ENCODE data around the gene SAMD13.

The SAMD13 gene, protein sequence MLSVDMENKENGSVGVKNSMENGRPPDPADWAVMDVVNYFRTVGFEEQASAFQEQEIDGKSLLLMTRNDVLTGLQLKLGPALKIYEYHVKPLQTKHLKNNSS

DNA sequence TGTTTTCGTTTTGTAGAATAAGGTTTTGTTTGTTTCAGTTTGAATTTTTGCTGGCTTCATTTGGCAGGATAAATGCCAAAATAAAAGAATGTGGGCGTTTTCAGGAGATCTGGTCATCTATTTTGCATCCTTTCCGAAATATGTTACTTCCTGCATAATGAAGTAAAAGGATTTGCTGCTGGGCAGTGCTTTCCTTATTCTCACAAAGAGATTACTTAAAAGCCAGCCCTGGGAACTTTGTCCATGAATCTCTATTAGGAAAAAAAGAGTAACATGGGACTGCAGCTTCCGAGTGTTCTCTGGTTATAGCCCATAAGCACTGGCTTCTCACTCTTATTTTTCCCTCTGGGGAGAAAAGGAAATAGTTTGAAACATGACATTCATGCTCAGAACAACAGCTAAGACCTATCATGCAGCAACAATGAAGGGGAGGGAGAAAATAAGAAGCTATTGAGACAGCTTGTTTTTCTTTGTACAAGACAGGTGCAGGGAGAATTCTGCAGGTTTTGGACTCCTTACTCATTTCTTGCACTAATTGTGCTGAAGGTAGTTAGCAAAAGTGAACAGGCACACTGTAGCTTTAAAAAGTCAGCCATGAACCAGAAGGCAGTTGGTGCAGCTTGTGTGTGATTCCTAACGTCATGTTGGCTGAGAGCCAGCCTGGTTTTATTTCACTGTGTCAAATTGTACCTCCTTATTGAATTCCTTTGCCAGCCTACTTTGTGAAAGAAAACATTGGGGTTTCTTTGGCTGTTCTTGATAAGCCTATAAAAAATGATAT lies at the start of gene SAMD13:
Gene SAMD13, plus strand, starts transcription at position 705 of the 781 bp plus-strand sequence. CDS start 1,527 bp downstream, outside the sequence.
- Mint-ChIP-seq H3K4me1 (peaks cover 50% of the 10 kb centered on the region), H3K36me3 (ENCODE audit: low read depth) (no peaks in the 10 kb centered on the region), H3K9me3 (no peaks in the 10 kb centered on the region), H3K4me3 (peak within 1 kb of the TSS; percentile 72), H3K27ac (peak within 1 kb of the TSS; percentile 49), H3K27me3 (peaks cover 4% of the 10 kb centered on the region)
- DNase-seq (peak; percentile 41), ATAC-seq (no peak)

- H3K4me1 Mint-ChIP-seq: no peaks in the 10 kb centered on the region
- no peak overlapping the region for H3K4me3 Mint-ChIP-seq
- no peak overlapping the region for H3K27ac Mint-ChIP-seq
- H3K36me3 Mint-ChIP-seq (ENCODE audit: low read depth): no peaks in the 10 kb centered on the region
- ATAC-seq (no peak), DNase-seq (no peak)
- H3K27me3 Mint-ChIP-seq: no peaks in the 10 kb centered on the region
- peaks cover 14% of the 10 kb centered on the region for H3K9me3 Mint-ChIP-seq
Observed at GRCh38 chr1:84253036-84253435, 48.5 kb upstream of the SAMD13 start.

DNA sequence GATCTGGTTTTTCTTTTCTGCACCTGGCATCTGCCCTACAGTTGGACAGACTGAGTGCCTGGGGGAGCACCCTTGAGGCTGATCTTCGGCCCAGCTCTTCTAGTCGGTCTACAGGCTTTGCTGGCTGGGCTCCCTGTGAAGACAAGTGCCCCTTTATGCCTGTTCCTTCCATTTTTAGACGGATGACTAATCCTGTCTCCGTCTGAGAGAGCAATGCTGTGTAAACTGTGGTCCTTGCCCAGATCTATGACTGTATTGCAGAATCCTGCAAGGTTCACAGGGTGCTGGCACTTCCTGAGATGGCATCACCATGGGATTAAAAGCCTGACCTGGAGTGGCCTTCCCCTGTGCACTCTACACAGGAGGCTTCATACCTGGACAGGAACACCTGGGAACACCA lies 47.6 kb upstream of the SAMD13 start:
- Mint-ChIP-seq H3K36me3 (ENCODE audit: low read depth) (no peaks in the 10 kb centered on the region), H3K9me3 (peaks cover 14% of the 10 kb centered on the region), H3K27me3 (no peaks in the 10 kb centered on the region), H3K4me1 (no peaks in the 10 kb centered on the region), H3K27ac (no peak overlapping the region), H3K4me3 (no peak overlapping the region)
- ATAC-seq (no peak), DNase-seq (no peak)

DNA sequence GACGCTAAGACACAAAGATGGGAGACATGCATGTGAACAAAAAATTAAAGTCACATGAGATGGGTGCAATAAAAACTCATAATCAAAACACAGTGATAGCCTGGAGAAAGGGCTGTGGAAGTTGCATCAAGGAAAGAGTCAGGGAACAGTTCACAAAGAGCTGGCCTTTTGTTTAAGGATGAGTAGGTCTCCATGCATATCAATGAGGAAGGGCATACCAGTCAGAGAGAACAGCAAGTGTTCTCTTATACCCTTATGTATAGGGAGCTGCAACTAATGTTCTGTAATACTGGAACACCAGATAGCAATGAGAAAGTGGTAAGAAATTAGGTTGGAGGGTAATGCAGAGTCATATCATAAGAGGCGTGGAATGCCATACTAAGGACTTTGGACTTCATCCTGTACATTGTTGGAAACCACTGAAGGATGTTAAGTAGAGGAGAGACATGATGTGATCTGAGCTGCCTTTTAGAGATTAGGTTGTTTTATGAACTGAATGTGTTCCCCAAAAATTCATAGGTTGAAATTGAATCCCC lies 46.7 kb upstream of the SAMD13 start:
- ATAC-seq (no peak), DNase-seq (no peak)
- Mint-ChIP-seq H3K9me3 (peaks cover 8% of the 10 kb centered on the region), H3K36me3 (ENCODE audit: low read depth) (no peaks in the 10 kb centered on the region), H3K4me3 (no peak overlapping the region), H3K27ac (no peak overlapping the region), H3K27me3 (no peaks in the 10 kb centered on the region), H3K4me1 (no peaks in the 10 kb centered on the region)

DNA sequence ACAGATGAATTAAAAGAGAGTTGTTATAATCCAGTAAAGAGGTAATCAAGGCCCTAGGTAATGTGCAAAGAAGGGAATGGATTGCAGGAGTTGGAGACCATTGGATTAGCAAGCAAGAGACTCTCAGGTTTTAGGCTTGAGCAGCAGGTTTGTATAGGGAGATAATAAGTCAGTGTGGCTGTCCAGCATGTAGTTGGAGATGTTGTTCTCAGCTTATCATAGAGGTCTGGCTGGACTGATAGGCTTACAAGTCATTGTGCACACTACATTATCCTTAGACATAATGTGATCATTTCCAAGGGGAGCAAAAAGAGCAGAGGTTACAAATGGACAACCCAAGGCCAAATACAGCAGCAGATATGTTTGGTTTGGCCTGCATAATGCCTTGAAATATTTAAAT lies 45.9 kb upstream of the SAMD13 start:
- no peak for DNase-seq
- Mint-ChIP-seq H3K9me3 (no peaks in the 10 kb centered on the region), H3K4me1 (no peaks in the 10 kb centered on the region), H3K27ac (no peak overlapping the region), H3K36me3 (ENCODE audit: low read depth) (no peaks in the 10 kb centered on the region), H3K27me3 (no peaks in the 10 kb centered on the region), H3K4me3 (no peak overlapping the region)
- ATAC-seq: no peak

DNA sequence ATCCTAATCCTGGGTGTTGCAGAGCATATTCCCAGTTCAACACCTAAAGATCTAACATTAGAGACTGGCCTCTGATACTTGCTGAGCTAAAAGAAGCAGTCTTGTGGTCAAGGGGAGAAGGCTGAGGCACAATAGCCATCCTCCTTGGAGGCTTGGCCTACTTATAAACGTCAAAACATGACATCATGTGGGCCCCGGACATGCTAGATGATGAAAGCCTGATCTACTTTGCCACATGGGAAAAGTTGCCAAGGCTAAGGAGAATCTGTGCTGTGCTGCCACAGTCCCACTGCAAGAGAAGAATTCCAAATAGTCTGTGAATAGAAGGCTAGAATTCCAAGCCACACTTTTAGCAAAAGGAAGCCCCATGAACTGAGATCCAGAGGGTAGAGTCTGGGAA lies 43.9 kb upstream of the SAMD13 start:
- no peak overlapping the region for H3K4me3 Mint-ChIP-seq
- no peak for ATAC-seq
- no peaks in the 10 kb centered on the region for H3K36me3 Mint-ChIP-seq (ENCODE audit: low read depth)
- H3K4me1 Mint-ChIP-seq: no peaks in the 10 kb centered on the region
- H3K9me3 Mint-ChIP-seq: no peaks in the 10 kb centered on the region
- no peaks in the 10 kb centered on the region for H3K27me3 Mint-ChIP-seq
- DNase-seq: no peak
- H3K27ac Mint-ChIP-seq: no peak overlapping the region

GRCh38 chr1:84259376-84259775 lies 42.1 kb upstream of the SAMD13 start:
- Mint-ChIP-seq H3K9me3 (no peaks in the 10 kb centered on the region), H3K27me3 (no peaks in the 10 kb centered on the region), H3K36me3 (ENCODE audit: low read depth) (no peaks in the 10 kb centered on the region), H3K4me3 (no peak overlapping the region), H3K4me1 (no peaks in the 10 kb centered on the region), H3K27ac (no peak overlapping the region)
- DNase-seq (no peak), ATAC-seq (no peak)

- DNase-seq (no peak), ATAC-seq (no peak)
- H3K27ac Mint-ChIP-seq: no peak overlapping the region
- no peaks in the 10 kb centered on the region for H3K9me3 Mint-ChIP-seq
- no peaks in the 10 kb centered on the region for H3K4me1 Mint-ChIP-seq
- no peaks in the 10 kb centered on the region for H3K36me3 Mint-ChIP-seq (ENCODE audit: low read depth)
- no peak overlapping the region for H3K4me3 Mint-ChIP-seq
- H3K27me3 Mint-ChIP-seq: no peaks in the 10 kb centered on the region
Observed at GRCh38 chr1:84259989-84260388, 41.5 kb upstream of the SAMD13 start.

- no peak for ATAC-seq
- H3K4me1 Mint-ChIP-seq: no peaks in the 10 kb centered on the region
Observed at GRCh38 chr1:84260852-84261518, 40.5 kb upstream of the SAMD13 start.

DNA sequence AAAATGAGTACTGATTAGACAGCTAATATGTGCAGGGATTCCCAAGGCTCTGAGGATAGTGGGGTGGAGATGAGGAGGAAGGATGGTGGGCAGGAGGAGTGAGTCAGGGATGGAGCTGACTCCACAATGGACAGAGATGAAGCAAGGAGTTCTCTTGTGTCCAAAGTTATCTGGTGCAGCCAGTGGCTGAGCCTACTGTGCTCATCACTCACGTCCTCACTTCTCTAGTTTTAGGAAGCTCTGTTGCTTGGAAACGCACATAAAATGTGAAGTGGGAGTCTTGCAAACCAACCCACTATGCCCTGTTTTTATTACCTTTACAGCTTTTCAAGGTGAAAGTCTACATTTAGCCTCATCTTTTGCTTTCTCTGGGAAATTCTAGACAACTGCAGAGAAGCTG lies 36.5 kb upstream of the SAMD13 start:
- no peaks in the 10 kb centered on the region for H3K4me1 Mint-ChIP-seq
- no peaks in the 10 kb centered on the region for H3K36me3 Mint-ChIP-seq (ENCODE audit: low read depth)
- H3K27ac Mint-ChIP-seq: no peak overlapping the region
- no peaks in the 10 kb centered on the region for H3K9me3 Mint-ChIP-seq
- H3K4me3 Mint-ChIP-seq: no peak overlapping the region
- ATAC-seq: no peak
- no peaks in the 10 kb centered on the region for H3K27me3 Mint-ChIP-seq
- DNase-seq: no peak

More at GRCh38 chr1:84260852-84261518, 40.5 kb upstream of the SAMD13 start:
- Mint-ChIP-seq H3K27ac (no peak overlapping the region), H3K9me3 (no peaks in the 10 kb centered on the region), H3K4me3 (no peak overlapping the region), H3K36me3 (ENCODE audit: low read depth) (no peaks in the 10 kb centered on the region), H3K27me3 (no peaks in the 10 kb centered on the region)
- DNase-seq: no peak

GRCh38 chr1:84265867-84266266 lies 35.6 kb upstream of the SAMD13 start:
- Mint-ChIP-seq H3K4me1 (peaks cover 1% of the 10 kb centered on the region), H3K4me3 (no peak overlapping the region), H3K36me3 (ENCODE audit: low read depth) (no peaks in the 10 kb centered on the region), H3K9me3 (no peaks in the 10 kb centered on the region), H3K27ac (no peak overlapping the region), H3K27me3 (no peaks in the 10 kb centered on the region)
- ATAC-seq (no peak), DNase-seq (no peak)

DNA sequence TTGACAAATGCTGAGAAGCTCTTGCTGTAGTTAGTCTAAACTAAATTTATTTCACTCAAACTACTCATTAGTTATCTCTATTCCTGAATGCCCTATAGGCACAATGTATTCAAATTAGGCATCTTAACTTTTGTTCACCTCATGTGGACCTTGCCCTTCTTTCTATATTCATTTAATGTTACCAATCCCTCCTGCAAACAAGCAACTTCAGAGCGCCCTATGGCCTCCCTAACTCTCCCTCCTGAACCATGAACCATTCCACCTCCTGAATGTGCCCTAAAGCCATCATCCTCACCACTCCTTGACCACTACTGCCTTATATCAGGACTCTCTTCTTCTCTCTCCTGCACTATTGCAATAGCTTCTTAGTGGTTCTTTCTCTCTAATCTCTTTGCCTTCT lies 34.8 kb upstream of the SAMD13 start:
- H3K4me3 Mint-ChIP-seq: no peak overlapping the region
- DNase-seq (no peak), ATAC-seq (no peak)
- H3K27me3 Mint-ChIP-seq: no peaks in the 10 kb centered on the region
- H3K27ac Mint-ChIP-seq: no peak overlapping the region
- no peaks in the 10 kb centered on the region for H3K36me3 Mint-ChIP-seq (ENCODE audit: low read depth)
- H3K9me3 Mint-ChIP-seq: no peaks in the 10 kb centered on the region
- H3K4me1 Mint-ChIP-seq: peaks cover 10% of the 10 kb centered on the region

GRCh38 chr1:84267476-84267875 lies 34.0 kb upstream of the SAMD13 start:
- ATAC-seq (no peak), DNase-seq (no peak)
- H3K9me3 Mint-ChIP-seq: no peaks in the 10 kb centered on the region
- H3K4me1 Mint-ChIP-seq: peaks cover 10% of the 10 kb centered on the region
- no peaks in the 10 kb centered on the region for H3K27me3 Mint-ChIP-seq
- H3K27ac Mint-ChIP-seq: no peak overlapping the region
- no peaks in the 10 kb centered on the region for H3K36me3 Mint-ChIP-seq (ENCODE audit: low read depth)
- H3K4me3 Mint-ChIP-seq: no peak overlapping the region

GRCh38 chr1:84268346-84268745 lies 33.2 kb upstream of the SAMD13 start:
- ATAC-seq (no peak), DNase-seq (no peak)
- Mint-ChIP-seq H3K9me3 (no peaks in the 10 kb centered on the region), H3K27me3 (no peaks in the 10 kb centered on the region), H3K4me3 (no peak overlapping the region), H3K27ac (no peak overlapping the region), H3K36me3 (ENCODE audit: low read depth) (no peaks in the 10 kb centered on the region), H3K4me1 (peaks cover 10% of the 10 kb centered on the region)

DNA sequence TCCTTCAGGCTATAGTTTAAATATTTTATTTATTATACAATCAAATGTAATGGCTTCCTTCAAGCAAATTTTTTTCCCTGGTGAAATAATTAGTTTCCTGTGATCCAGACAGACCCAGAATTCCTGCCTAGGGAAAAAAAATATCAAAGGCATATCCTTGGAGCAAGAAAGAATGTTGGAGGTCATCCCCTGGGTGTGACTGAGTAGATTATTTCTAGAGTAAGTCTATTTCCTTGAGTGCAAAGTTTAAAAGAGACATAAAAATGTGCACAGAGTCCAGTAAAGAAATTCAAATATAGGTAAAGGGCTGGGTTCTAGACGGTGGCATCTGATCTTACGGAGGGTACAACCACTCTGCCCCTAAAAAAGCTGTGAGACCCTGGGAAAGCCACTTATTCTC lies 32.2 kb upstream of the SAMD13 start:
- no peaks in the 10 kb centered on the region for H3K9me3 Mint-ChIP-seq
- DNase-seq (no peak), ATAC-seq (no peak)
- H3K4me1 Mint-ChIP-seq: peaks cover 10% of the 10 kb centered on the region
- H3K27ac Mint-ChIP-seq: no peak overlapping the region
- H3K36me3 Mint-ChIP-seq (ENCODE audit: low read depth): no peaks in the 10 kb centered on the region
- no peak overlapping the region for H3K4me3 Mint-ChIP-seq
- H3K27me3 Mint-ChIP-seq: no peaks in the 10 kb centered on the region
